Fibroblast of the aortic adventitia (primary cell): Measurements from ENCODE around the gene DISP1. TPM values are rescaled to one million over a fixed set of nuclear protein-coding genes. Genes with fewer than 3 reads are reported as not detected.

Experiments
- DNase-seq: peaks from one replicate; pipeline ENCODE4 v3.0.0-alpha.2; 2010; ENCODE audit warnings: low read depth
- H3K4me3 ChIP-seq: 2 replicates; pipeline ENCODE4 v1.5.1; 2011; ENCODE audit warnings: low read depth, mild to moderate bottlenecking, control low read depth, low read length, moderate library complexity
- CTCF ChIP-seq: IDR thresholded peaks from 2 replicates; pipeline ENCODE4 v1.5.1; 2011; ENCODE audit warnings: mild to moderate bottlenecking, low read length, control low read depth, inconsistent platforms; ENCODE audit not compliant: insufficient read depth
- total RNA-seq: library from RNA; depleted of rRNA; stranded (reverse); fragments of >200 nt; gene quantifications from 2 replicates; pipeline ENCODE4 v1.2.3, GENCODE V29; 2012; ENCODE audit warnings: low replicate concordance

The DISP1 gene
- total RNA-seq, result 6.4 and 8.4 TPM in 2 replicates

GRCh38 chr1:222814536-222815439 is at the start of gene DISP1:
TSS of gene DISP1 (plus strand) at chr1:222815039. CDS start at chr1:222942824, 127,785 bp downstream.
- DNase-seq, result peak; percentile 79
- TF ChIP-seq CTCF, result no peak
- H3K4me3 ChIP-seq, result peak within 1 kb of the TSS; percentile 94

GRCh38 chr1:222767152-222767571 is 47.7 kb upstream of the DISP1 start:
- no peak overlapping the region for H3K4me3 ChIP-seq
- TF ChIP-seq CTCF, result no peak
- DNase-seq, result no peak

- DNase-seq, result no peak
- H3K4me3 ChIP-seq, result no peak overlapping the region
- no peak for TF ChIP-seq CTCF
Observed at GRCh38 chr1:222768592-222768991, 46.2 kb upstream of the DISP1 start.

GRCh38 chr1:222769181-222769580 is 45.7 kb upstream of the DISP1 start:
- no peak for TF ChIP-seq CTCF
- no peak overlapping the region for H3K4me3 ChIP-seq
- no peak for DNase-seq

GRCh38 chr1:222769971-222770620 is 44.7 kb upstream of the DISP1 start:
- TF ChIP-seq CTCF, result no peak
- H3K4me3 ChIP-seq, result no peak overlapping the region
- peak; percentile 84 for DNase-seq

- no peak for DNase-seq
- no peak overlapping the region for H3K4me3 ChIP-seq
- TF ChIP-seq CTCF, result no peak
Observed at GRCh38 chr1:222772996-222773379, 41.9 kb upstream of the DISP1 start.
